K562 (cell line): ENCODE data around the gene LAMB3. TPM values are rescaled to one million over a fixed set of nuclear protein-coding genes. Genes with fewer than 3 reads are reported as not detected.

Experiments used
- BDP1 ChIP-seq: IDR thresholded peaks from 3 replicates; pipeline ENCODE4 v1.6.1; 2011; ENCODE audit not compliant: insufficient read length, insufficient read depth
- CEBPB ChIP-seq: fragments of 450-650 bp; IDR thresholded peaks from 2 replicates; pipeline ENCODE4 v1.6.1; 2016; ENCODE audit warnings: missing genetic modification characterization, missing compliant biosample characterization
- CXXC5 ChIP-seq: fragments of 250-450 bp; sonication (Bioruptor Pico); IDR thresholded peaks from 2 replicates; pipeline ENCODE4 v1.8.0; 2022; ENCODE audit warnings: inconsistent platforms, mild to moderate bottlenecking, moderate library complexity
- FOS ChIP-seq: IDR thresholded peaks from 3 replicates; pipeline ENCODE4 v1.6.1; 2011; ENCODE audit not compliant: insufficient read length; ENCODE audit errors: extremely low read depth
- GATA2 ChIP-seq: sonication (generic); formaldehyde crosslinking; IDR thresholded peaks from 2 replicates; pipeline ENCODE4 v1.4.0; 2020; ENCODE audit warnings: mild to moderate bottlenecking, missing genetic modification reagents
- HDAC1 ChIP-seq, 2 experiments: fragments of 450-650 bp; IDR thresholded peaks; 2 replicates each; pipeline ENCODE4 v1.6.1; 2016 to 2017; ENCODE audit warnings: inconsistent platforms in 1 of 2, mild to moderate bottlenecking in 1 of 2, moderate library complexity in 1 of 2
- HSF4 ChIP-seq: fragments of 250-450 bp; sonication (Bioruptor Pico); IDR thresholded peaks from 2 replicates; pipeline ENCODE4 v2.1.2; 2022; ENCODE audit warnings: mild to moderate bottlenecking, moderate library complexity, borderline replicate concordance
- JUN ChIP-seq, 2 experiments: sonication (generic) in 1 of 2; formaldehyde crosslinking in 1 of 2; IDR thresholded peaks; 2 replicates each; pipeline versions ENCODE4 v1.6.1 to v1.8.0; 2012 to 2022; ENCODE audit warnings: borderline replicate concordance in 2 of 2, mild to moderate bottlenecking in 2 of 2, improper control_type of control experiment in 1 of 2, low read depth in 1 of 2, low read length in 1 of 2, missing genetic modification reagents in 1 of 2
- MTA2 ChIP-seq: fragments of 450-650 bp; IDR thresholded peaks from 2 replicates; pipeline ENCODE4 v1.6.1; 2016; ENCODE audit warnings: low read depth
- MXI1 ChIP-seq: IDR thresholded peaks from 2 replicates; pipeline ENCODE4 v1.6.1; 2011; ENCODE audit warnings: low read depth, mild to moderate bottlenecking, improper control_type of control experiment, low read length
- NFYB ChIP-seq: IDR thresholded peaks from 2 replicates; pipeline ENCODE4 v1.6.1; 2011; ENCODE audit warnings: mild to moderate bottlenecking, moderate library complexity; ENCODE audit not compliant: insufficient read length; ENCODE audit errors: extremely low read depth
- POLR2AphosphoS2 ChIP-seq: IDR thresholded peaks from 2 replicates; pipeline ENCODE4 v1.6.1; 2012; ENCODE audit warnings: low read length, improper control_type of control experiment
- POU5F1 ChIP-seq: fragments of 150-350 bp; IDR thresholded peaks from 2 replicates; pipeline ENCODE4 v1.6.1; 2014; ENCODE audit warnings: borderline replicate concordance, low read length, low read depth, mild to moderate bottlenecking; ENCODE audit not compliant: partially characterized antibody
- SUPT5H ChIP-seq: fragments of 450-650 bp; IDR thresholded peaks from 2 replicates; pipeline ENCODE4 v1.6.1; 2016
- WHSC1 ChIP-seq: IDR thresholded peaks from one replicate; pipeline ENCODE4 v1.6.1; 2012; ENCODE audit warnings: low read length, control low read depth, inconsistent platforms
- XRCC4 ChIP-seq: IDR thresholded peaks from one replicate; pipeline ENCODE4 v1.6.1; 2011; ENCODE audit not compliant: insufficient read depth, insufficient read length; ENCODE audit errors: extremely low read depth
- ZBED1 ChIP-seq: IDR thresholded peaks from 2 replicates; pipeline ENCODE4 v1.6.1; 2014
- ZBTB9 ChIP-seq: fragments of 450-650 bp; formaldehyde crosslinking; IDR thresholded peaks from 2 replicates; pipeline ENCODE4 v1.4.0; 2020; ENCODE audit warnings: mild to moderate bottlenecking, moderate library complexity
- ZFP36 ChIP-seq: fragments of 150-350 bp; IDR thresholded peaks from 2 replicates; pipeline ENCODE4 v1.6.1; 2018; ENCODE audit warnings: low read length, low read depth; ENCODE audit not compliant: partially characterized antibody
- ZNF121 ChIP-seq: sonication (generic); formaldehyde crosslinking; conservative IDR thresholded peaks from 2 replicates; pipeline ENCODE4 v1.8.0; 2022; ENCODE audit warnings: missing genetic modification reagents
- ZNF239 ChIP-seq: fragments of 250-450 bp; sonication (Bioruptor Pico); IDR thresholded peaks from 2 replicates; pipeline ENCODE4 v1.4.0; 2020; ENCODE audit warnings: mild to moderate bottlenecking
- ZNF274 ChIP-seq: IDR thresholded peaks from 2 replicates; pipeline ENCODE4 v1.6.1; 2011; ENCODE audit warnings: low read depth, mild to moderate bottlenecking, low read length, moderate library complexity, borderline replicate concordance
- ZNF699 ChIP-seq: fragments of 250-450 bp; sonication (Bioruptor Pico); IDR thresholded peaks from 2 replicates; pipeline ENCODE4 v1.8.0; 2021; ENCODE audit warnings: mild to moderate bottlenecking, moderate library complexity; ENCODE audit not compliant: insufficient replicate concordance
- ZNF785 ChIP-seq: fragments of 250-450 bp; sonication (Bioruptor Pico); IDR thresholded peaks from 2 replicates; pipeline ENCODE4 v1.4.0; 2020; ENCODE audit warnings: mild to moderate bottlenecking
- polyA plus RNA-seq, 8 experiments: library from polyadenylated mRNA; depleted of rRNA in 4 of 8; stranded (reverse) in 5 of 8; unstranded in 3 of 8; fragments of >200 nt; fragmentation: Nextera tagmentation in 2 of 8; fragmentation: Illumina TruSeq in 1 of 8; extraction: Ambion mirVana in 2 of 8; extraction: Trizol in 1 of 8; gene quantifications; 2 replicates each; pipeline versions ENCODE4 v1.2.1 to v1.2.3, GENCODE V29; 2011 to 2014; ENCODE audit warnings: inconsistent platforms in 1 of 8, missing spikeins in 1 of 8
- total RNA-seq, 7 experiments: library from RNA; depleted of rRNA in 6 of 7; stranded (reverse); fragments of >200 nt in 6 of 7; fragmentation: Illumina TruSeq in 2 of 7; extraction: Trizol in 2 of 7; gene quantifications; 2 replicates each; pipeline versions ENCODE4 v1.2.1 to v1.2.3, GENCODE V29; 2011 to 2021; ENCODE audit warnings: low replicate concordance in 1 of 7
- TF ChIP-seq, protein P1 (sequence below): fragments of 150-350 bp; conservative IDR thresholded peaks from 2 replicates; pipeline ENCODE4 v1.6.1; 2014; ENCODE audit warnings: low read length
- TF ChIP-seq, protein P2 (sequence below): sonication (generic); formaldehyde crosslinking; IDR thresholded peaks from 2 replicates; pipeline ENCODE4 v1.8.1; 2023; ENCODE audit warnings: mild to moderate bottlenecking, missing genetic modification reagents

Gene LAMB3
- total and polyA plus RNA-seq, 9 of the 15 experiments (the other 6 are each of a cell fraction or from before 2014, with no cell fraction given) = 0.08 to 1.3 (median 0.91) TPM

DNA sequence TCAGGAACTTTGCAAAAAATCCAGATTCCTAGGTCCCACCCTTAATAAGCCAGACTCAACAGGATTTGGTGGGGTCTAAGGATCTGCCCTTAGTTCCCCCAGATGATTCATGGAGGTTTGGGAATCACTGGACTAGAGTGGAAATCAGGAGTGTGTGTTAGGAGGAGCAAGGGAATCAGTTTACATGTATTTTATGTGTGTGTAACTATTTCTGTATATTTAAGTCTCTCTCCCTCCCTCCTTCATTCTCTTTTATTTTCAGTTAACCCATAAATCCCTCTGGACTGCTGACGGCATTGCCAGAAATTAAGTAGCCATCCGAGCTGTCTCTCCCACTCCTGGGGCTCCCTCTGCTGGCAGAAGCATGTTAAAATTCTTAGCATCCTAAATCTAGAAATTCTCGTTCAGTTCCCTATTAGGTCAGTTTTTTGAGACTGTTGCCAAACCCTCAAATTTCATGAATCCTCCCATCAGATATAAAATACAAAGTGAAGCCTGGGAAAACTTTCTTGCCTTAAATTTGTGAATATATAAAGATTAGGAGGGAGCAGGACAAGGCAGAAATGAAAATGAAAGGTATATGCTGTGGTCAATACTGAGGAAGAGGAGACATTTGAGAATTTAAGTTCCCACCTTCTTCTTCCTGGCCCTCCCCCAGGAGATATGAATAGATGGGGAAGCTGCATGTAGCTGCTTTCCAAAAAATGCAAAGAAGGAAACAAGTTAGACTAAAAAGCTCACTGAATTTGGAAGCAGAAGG lies 40.7 kb upstream of the LAMB3 start (continued):
- TF ChIP-seq, protein P1, sequence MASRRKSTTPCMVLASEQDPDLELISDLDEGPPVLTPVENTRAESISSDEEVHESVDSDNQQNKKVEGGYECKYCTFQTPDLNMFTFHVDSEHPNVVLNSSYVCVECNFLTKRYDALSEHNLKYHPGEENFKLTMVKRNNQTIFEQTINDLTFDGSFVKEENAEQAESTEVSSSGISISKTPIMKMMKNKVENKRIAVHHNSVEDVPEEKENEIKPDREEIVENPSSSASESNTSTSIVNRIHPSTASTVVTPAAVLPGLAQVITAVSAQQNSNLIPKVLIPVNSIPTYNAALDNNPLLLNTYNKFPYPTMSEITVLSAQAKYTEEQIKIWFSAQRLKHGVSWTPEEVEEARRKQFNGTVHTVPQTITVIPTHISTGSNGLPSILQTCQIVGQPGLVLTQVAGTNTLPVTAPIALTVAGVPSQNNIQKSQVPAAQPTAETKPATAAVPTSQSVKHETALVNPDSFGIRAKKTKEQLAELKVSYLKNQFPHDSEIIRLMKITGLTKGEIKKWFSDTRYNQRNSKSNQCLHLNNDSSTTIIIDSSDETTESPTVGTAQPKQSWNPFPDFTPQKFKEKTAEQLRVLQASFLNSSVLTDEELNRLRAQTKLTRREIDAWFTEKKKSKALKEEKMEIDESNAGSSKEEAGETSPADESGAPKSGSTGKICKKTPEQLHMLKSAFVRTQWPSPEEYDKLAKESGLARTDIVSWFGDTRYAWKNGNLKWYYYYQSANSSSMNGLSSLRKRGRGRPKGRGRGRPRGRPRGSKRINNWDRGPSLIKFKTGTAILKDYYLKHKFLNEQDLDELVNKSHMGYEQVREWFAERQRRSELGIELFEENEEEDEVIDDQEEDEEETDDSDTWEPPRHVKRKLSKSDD = peak; percentile 70; the same call in 1 of the 2 replicates
- TF ChIP-seq JUN (IDR thresholded peaks at IDR 0.05; ENCODE audit: borderline replicate concordance, low read depth, low read length) = 0 out of 2 replicates have a peak, but pooled peaks have one; percentile 20
- TF ChIP-seq JUN (CRISPR knock-in tag; IDR thresholded peaks at IDR 0.05; ENCODE audit: borderline replicate concordance) = no peak
- TF ChIP-seq HSF4 (CRISPR knock-in tag) = no peak
- TF ChIP-seq FOS = no peak
- TF ChIP-seq CXXC5 (CRISPR knock-in tag) = no peak
- no peak for TF ChIP-seq ZBED1
- no peak for TF ChIP-seq POLR2AphosphoS2
- TF ChIP-seq ZBTB9 (CRISPR knock-in tag) = peak; percentile 50; the same call in 1 of the 2 replicates
- TF ChIP-seq MTA2 = no peak
- TF ChIP-seq ZNF699 = no peak
- TF ChIP-seq ZNF274 = no peak
- TF ChIP-seq ZNF121 (CRISPR knock-in tag) = no peak
- no peak for TF ChIP-seq ZFP36
- TF ChIP-seq CEBPB (tag) = no peak
- TF ChIP-seq HDAC1 (IDR thresholded peaks at IDR 0.05) = no peak
- TF ChIP-seq BDP1 = no peak
- TF ChIP-seq ZNF785 = no peak
- TF ChIP-seq GATA2 (CRISPR knock-in tag) = no peak
- no peak for TF ChIP-seq XRCC4
- no peak for TF ChIP-seq POU5F1
- TF ChIP-seq ZNF239 (CRISPR knock-in tag) = no peak
- TF ChIP-seq WHSC1 = no peak
- TF ChIP-seq MXI1 = no peak
- TF ChIP-seq SUPT5H = no peak
- TF ChIP-seq, protein P2, sequence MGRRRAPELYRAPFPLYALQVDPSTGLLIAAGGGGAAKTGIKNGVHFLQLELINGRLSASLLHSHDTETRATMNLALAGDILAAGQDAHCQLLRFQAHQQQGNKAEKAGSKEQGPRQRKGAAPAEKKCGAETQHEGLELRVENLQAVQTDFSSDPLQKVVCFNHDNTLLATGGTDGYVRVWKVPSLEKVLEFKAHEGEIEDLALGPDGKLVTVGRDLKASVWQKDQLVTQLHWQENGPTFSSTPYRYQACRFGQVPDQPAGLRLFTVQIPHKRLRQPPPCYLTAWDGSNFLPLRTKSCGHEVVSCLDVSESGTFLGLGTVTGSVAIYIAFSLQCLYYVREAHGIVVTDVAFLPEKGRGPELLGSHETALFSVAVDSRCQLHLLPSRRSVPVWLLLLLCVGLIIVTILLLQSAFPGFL = no peak
- no peak for TF ChIP-seq NFYB
